IPS-NIHi7 (cell line): ENCODE data around the gene OTUB1.

Source experiments
- DNase-seq: peaks from one replicate; pipeline ENCODE4 v3.0.0; 2012; ENCODE audit warnings: mixed read lengths; ENCODE audit errors: extremely low spot score

Gene OTUB1

GRCh38 chr11:64004590-64004984 lies 18.3 kb downstream of the OTUB1 start:
- DNase-seq, result no peak

- DNase-seq, result no peak
Measured at GRCh38 chr11:64005691-64006090, 19.5 kb downstream of the OTUB1 start.

- no peak for DNase-seq
Measured at GRCh38 chr11:64006398-64006797, 20.2 kb downstream of the OTUB1 start.

- peak; percentile 42 for DNase-seq
Measured at GRCh38 chr11:64007160-64007628, 21.0 kb downstream of the OTUB1 start.

GRCh38 chr11:64007629-64008282 lies 21.5 kb downstream of the OTUB1 start:
- peak; percentile 71 for DNase-seq

GRCh38 chr11:64008283-64008913 lies 22.2 kb downstream of the OTUB1 start:
- no peak for DNase-seq

GRCh38 chr11:64008914-64009633 lies 22.8 kb downstream of the OTUB1 start:
- DNase-seq, result peak; percentile 56

- no peak for DNase-seq
Measured at GRCh38 chr11:64009710-64010109, 23.5 kb downstream of the OTUB1 start.

GRCh38 chr11:64010783-64011182 lies 24.5 kb downstream of the OTUB1 start:
- DNase-seq, result no peak

GRCh38 chr11:64011371-64011770 lies 25.1 kb downstream of the OTUB1 start:
- DNase-seq, result no peak

- no peak for DNase-seq
Measured at GRCh38 chr11:64013141-64013896, 27.1 kb downstream of the OTUB1 start.

- no peak for DNase-seq
Measured at GRCh38 chr11:64014356-64014755, 28.1 kb downstream of the OTUB1 start.

- no peak for DNase-seq
Measured at GRCh38 chr11:64015510-64015909, 29.3 kb downstream of the OTUB1 start.

GRCh38 chr11:64015935-64016845 lies 30.0 kb downstream of the OTUB1 start:
- no peak for DNase-seq

- no peak for DNase-seq
Measured at GRCh38 chr11:64017945-64018224, 31.6 kb downstream of the OTUB1 start.

- DNase-seq, result no peak
Measured at GRCh38 chr11:64018310-64018709, 32.1 kb downstream of the OTUB1 start.

- DNase-seq, result no peak
Measured at GRCh38 chr11:64019106-64020037, 33.1 kb downstream of the OTUB1 start.

- DNase-seq, result no peak
Measured at GRCh38 chr11:64020976-64021756, 34.9 kb downstream of the OTUB1 start.

GRCh38 chr11:64021757-64022093 lies 35.5 kb downstream of the OTUB1 start:
- peak; percentile 62 for DNase-seq
